HG02981 (cell line): ENCODE results near the gene RTCB.
A peak's percentile ranks its signal among the peaks of the same experiment; 100 is the strongest.

Experiments used
- ATAC-seq: cut with Tn5 transposase; IDR thresholded peaks from one replicate; pipeline ENCODE4 v1.9.1; 2021; ENCODE audit warnings: mild to moderate bottlenecking, moderate library complexity; ENCODE audit not compliant: unreplicated experiment

The RTCB gene

GRCh38 chr22:32411829-32412592 lies at the start of gene RTCB:
Gene RTCB (minus strand): TSS chr22:32412247. CDS start chr22:32412156, 91 bp downstream.
- peak; percentile 56 for ATAC-seq

DNA sequence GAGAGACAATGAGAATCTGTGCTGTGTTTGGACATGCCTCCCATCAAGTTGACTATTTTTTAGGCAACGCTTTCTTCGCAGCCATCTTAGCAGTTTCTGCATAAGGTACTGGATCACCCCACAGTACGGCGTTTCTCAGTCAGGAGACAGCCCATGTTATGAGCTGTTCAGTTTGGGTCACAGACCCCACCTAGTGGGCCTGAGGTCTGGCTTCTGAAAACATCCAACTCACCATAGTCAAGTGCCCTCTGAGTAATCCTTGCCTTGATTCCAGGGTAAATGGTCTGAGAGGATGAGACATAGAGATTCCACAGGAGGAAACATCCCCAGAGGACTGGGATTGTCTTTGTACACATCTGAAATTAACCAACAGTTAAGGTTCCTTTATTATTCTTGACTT lies 45.0 kb upstream of the RTCB start:
- ATAC-seq = no peak

GRCh38 chr22:32448980-32449379 lies 36.9 kb upstream of the RTCB start:
- no peak for ATAC-seq

GRCh38 chr22:32446321-32446720 lies 34.3 kb upstream of the RTCB start:
- ATAC-seq = no peak

DNA sequence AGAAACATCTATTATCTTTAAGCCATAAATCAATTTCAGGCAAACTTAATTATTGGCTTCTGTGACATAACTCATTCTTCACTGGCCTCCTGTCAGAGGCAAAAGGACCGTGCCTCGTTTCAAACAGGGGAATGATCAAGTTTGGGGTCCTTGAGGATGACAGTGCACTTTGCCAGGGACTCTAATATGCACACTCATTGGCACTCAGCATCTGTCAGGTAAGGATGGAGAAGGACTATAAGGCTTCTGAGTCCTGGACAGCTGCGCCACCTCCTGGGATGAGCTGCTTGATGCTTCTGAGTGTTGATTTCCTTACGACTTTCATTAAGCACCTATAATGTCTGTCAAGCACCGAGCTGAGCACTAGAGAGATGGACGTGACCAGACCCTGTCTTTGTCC lies 32.0 kb upstream of the RTCB start:
- ATAC-seq = no peak

GRCh38 chr22:32430352-32430751 lies 18.3 kb upstream of the RTCB start:
- no peak for ATAC-seq

DNA sequence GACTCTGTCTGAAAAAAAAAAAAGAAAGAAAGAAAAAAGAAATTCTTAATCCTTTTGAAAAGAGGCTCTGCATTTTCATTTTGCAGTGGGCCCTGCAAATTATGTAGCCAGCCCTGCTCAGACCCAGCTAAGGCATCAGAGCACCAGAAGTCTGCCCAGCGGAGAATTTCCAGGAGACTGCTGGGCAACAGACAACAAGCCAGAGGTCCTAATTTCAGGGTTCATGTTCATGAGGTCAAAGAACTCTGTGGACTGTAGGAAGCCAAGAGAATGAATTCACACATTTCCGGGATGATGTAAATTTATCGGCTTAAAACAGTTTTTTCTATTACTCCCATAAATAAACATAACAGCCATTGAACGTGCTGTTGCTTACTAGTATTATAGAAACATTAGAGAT lies 14.8 kb upstream of the RTCB start:
- ATAC-seq = no peak

DNA sequence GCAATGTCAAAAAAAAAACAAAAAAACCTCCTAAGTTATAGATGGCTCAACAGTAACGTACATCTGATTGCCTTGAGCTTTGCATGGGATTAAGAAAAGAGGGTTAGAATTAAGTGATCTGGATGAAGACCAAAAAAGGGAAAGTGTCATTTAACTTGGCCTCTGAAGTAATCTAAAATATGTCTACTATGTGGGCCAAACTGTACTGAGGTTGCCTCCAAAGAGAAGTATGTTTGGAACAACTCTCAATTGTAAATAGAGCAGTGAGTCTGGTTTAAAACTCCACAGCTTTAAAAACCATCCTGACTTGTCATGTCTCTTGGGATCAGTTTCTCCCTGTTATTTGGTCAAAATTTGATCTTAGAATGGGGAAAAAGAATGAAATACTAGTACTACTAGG lies 11.6 kb upstream of the RTCB start:
- no peak for ATAC-seq

DNA sequence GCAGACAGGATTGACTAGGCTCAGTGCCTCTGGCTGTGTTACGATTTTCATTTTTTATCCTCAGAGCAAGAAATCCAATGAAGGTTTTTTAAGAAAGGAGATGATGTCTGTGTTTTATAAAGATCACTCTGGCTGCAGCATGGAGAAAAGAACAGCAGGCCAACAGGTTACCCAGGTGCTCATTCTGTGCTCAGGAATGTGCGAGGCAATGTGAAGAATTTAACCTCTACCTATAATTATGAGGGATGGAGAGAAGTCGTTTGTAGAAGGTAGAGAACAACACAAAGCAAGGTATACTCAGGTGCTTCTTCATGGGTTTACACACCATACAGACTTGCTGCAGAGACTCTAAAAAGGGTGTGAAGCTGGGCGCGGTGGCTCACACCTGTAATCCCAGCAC lies 10.0 kb upstream of the RTCB start:
- no peak for ATAC-seq

DNA sequence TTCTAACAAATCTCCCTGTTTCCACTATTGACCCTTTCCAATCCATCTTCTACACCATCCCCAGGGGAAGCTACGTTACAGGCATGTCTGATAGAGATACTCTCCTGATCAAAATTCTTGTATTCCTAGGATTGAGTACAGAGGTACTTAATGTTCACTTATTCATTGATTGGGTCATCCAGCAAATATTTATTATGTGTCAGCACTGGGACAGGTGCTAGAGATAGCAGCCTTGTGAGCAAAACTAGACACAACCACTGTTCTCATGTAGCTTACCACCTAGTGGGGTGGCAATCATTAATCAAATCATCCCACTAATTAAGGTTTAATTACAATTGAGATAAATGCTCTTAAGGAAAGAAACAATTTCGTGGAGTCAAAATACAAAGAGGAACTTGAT lies 9.4 kb upstream of the RTCB start:
- no peak for ATAC-seq

DNA sequence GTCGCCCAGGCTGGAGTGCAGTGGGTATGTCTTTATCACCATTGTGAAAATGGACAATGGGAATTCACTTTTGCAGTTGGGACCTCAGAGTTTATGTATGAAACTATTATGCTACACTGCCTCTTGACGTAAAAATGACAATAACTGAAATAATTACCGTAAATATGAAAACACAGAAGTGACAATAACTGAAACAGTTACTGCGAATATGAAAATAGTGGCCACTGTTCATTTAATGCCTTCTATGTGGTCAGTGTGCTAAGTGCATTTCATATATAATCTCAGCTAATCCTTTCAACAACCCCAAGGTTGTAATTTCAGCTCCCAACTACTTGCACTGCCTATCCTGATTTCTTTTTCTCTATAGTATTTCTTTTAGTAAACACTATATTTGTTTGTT lies 5.9 kb upstream of the RTCB start:
- no peak for ATAC-seq

- ATAC-seq = no peak
Observed at GRCh38 chr22:32416556-32417085, 4.6 kb upstream of the RTCB start.

- no peak for ATAC-seq
Observed at GRCh38 chr22:32414191-32414590, 2.1 kb upstream of the RTCB start.

DNA sequence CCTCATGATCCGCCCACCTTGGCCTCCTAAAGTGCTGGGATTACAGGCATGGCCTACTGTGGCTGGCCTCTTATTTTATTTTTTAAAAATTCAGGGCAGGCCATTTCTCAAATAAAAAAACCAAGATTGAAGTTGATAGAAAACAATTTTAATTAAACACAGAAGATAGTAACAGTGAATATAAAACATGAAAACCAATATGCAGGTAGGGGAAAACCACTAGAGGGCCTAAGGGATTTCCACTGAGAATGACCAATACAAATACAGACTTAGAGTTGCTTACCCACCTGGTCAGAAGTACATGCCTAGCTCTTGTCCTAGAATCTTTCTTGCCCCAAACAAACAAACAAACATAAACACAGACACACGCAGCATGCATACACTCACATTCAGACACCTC lies 1.7 kb upstream of the RTCB start:
- ATAC-seq = no peak

DNA sequence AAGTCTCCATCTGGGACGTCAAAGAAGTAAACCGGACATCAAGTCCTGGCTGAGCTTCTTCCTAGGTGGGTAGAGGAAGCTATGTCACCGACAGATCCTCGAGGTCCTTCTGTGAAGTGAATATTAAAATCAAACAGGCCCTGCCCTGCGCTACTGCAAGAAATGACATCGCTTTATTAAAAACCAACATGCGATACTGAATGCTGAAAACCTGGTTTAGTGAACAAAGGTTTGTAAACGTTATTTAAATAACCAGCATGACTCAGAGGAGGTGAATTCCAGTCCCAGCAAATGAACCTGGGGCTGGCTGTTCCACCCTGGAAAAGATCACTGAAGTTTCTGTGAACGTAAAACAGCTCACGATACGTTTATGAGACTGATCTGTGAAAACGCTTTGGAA lies 645 bp downstream of the RTCB start:
- no peak for ATAC-seq

DNA sequence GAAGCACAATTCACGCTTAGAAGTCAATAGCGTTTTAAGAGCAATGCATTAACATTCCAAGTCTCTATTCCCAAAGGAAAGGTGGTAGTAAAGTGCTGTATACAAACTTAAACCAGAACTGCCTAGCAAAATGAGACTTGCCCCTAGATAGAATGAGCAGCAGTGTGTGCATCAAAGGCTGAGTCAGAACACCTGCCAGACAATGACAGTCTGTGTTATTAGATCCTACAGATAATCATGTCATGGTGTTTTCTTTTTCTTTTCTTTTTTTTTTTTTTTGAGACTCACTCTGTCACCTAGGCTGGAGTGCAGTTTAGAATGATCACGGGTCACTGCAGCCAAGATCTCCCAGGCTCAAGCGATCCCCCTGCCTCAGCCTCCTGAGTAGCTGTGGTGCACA lies 1.6 kb downstream of the RTCB start:
- ATAC-seq = no peak

- ATAC-seq = no peak
Observed at GRCh38 chr22:32409977-32410376, 2.1 kb downstream of the RTCB start.

DNA sequence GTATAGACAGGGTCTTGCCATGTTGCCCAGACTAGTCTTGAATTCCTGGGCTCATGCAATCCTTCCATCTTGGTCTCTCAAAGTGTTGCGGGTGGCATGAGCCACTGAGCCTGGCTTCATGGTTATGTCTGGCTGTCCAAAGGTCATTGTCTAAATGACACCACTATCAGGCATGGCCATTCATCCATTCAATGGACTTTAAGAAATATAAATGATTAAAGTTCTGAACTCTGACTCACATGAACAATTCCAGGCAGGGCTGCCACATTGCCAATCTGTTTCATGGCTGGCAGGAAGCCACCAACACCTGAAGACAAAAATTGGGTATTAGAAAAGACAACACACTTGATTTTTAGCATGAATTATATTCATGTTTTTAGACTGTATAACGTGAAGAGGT lies 4.1 kb downstream of the RTCB start:
- ATAC-seq = no peak

- ATAC-seq = peak; percentile 46
Observed at GRCh38 chr22:32407312-32407711, 4.7 kb downstream of the RTCB start.

DNA sequence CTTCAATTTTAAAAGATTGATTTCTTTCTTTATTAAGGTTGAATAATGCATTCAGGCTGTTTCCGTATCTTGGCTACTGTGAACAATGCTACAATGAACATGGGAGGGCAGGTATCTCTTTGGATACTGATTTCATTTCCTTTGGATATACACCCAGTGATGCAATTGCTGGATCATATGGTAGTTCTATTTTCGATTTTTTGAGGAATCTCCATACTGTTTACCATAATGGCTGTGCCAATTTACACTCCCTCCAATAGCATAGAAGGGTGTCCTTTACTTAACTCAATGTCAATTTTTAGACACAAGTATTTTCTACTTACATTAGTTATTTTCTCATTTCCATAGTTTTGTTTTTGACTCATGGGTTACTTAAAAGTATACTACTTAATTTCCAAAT lies 8.0 kb downstream of the RTCB start:
- no peak for ATAC-seq

GRCh38 chr22:32401486-32401885 lies 10.6 kb downstream of the RTCB start:
- no peak for ATAC-seq

- ATAC-seq = no peak
Observed at GRCh38 chr22:32396746-32397145, 15.3 kb downstream of the RTCB start.

DNA sequence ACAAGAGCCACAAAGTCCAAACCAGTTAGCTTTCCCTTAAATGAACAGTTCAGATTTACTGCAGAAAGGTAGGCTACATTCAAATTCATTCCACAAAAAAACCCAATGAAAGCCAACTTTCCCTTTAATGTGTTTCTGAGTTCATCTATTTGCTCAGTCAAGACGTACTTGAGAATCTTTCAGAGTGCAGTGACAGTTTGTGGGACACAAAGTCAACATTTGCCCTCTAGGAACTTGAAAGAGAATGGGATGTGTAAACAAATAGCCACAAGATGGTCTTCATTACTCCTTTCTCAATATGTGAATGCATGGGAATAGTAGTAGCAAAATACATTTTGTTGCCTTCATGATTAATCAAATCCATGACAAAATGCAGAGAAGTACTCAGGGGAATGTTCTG lies 15.8 kb downstream of the RTCB start:
- ATAC-seq = no peak
